ENCODE measurements around the gene SKIC8. TPM values are rescaled to one million over a fixed set of nuclear protein-coding genes. Genes with fewer than 3 reads are reported as not detected.

The SKIC8 gene
- total RNA-seq, 2 donors from 2014 or later = 40.7 to 50.0 TPM

GRCh38 chr15:78329625-78330024 lies 30.2 kb upstream of the SKIC8 start:
- DNase-seq (ENCODE audit: low spot score) = no peak

GRCh38 chr15:78327466-78327865 lies 28.1 kb upstream of the SKIC8 start:
- ATAC-seq = no peak
- no peak overlapping the region for H3K27ac Mint-ChIP-seq
- H3K4me1 Mint-ChIP-seq (ENCODE audit: low read depth in 2 of 2) = no peaks in the 10 kb centered on the region
- H3K9me3 Mint-ChIP-seq = no peaks in the 10 kb centered on the region
- no peak overlapping the region for H3K4me3 Mint-ChIP-seq
- DNase-seq (ENCODE audit: low spot score) = no peak
- H3K27me3 Mint-ChIP-seq = peaks cover 0 to 10% of the 10 kb centered on the region in 2 donors
- no peaks in the 10 kb centered on the region for H3K36me3 Mint-ChIP-seq

More at GRCh38 chr15:78329625-78330024, 30.2 kb upstream of the SKIC8 start:
- Mint-ChIP-seq H3K36me3 (no peaks in the 10 kb centered on the region), H3K9me3 (no peaks in the 10 kb centered on the region), H3K4me3 (no peak overlapping the region), H3K27me3 (peaks cover 0 to 7% of the 10 kb centered on the region in 2 donors), H3K4me1 (ENCODE audit: low read depth in 2 of 2) (no peaks in the 10 kb centered on the region), H3K27ac (no peak overlapping the region)
- ATAC-seq = peak in 1 of 2 donors; percentile 58

GRCh38 chr15:78325092-78325843 lies 25.9 kb upstream of the SKIC8 start:
- Mint-ChIP-seq H3K4me1 (ENCODE audit: low read depth in 2 of 2) (no peaks in the 10 kb centered on the region), H3K27me3 (peaks cover 0 to 10% of the 10 kb centered on the region in 2 donors), H3K4me3 (no peak overlapping the region), H3K27ac (no peak overlapping the region), H3K36me3 (no peaks in the 10 kb centered on the region), H3K9me3 (no peaks in the 10 kb centered on the region)
- DNase-seq (ENCODE audit: low spot score) (no peak), ATAC-seq (no peak)

- Mint-ChIP-seq H3K4me1 (ENCODE audit: low read depth in 2 of 2) (no peaks in the 10 kb centered on the region), H3K36me3 (no peaks in the 10 kb centered on the region), H3K4me3 (no peak overlapping the region), H3K9me3 (no peaks in the 10 kb centered on the region), H3K27ac (no peak overlapping the region), H3K27me3 (peaks cover 0 to 6% of the 10 kb centered on the region in 2 donors)
- ATAC-seq (no peak), DNase-seq (ENCODE audit: low spot score) (no peak)
Measured at GRCh38 chr15:78324144-78324543, 24.7 kb upstream of the SKIC8 start.

GRCh38 chr15:78323693-78324092 lies 24.3 kb upstream of the SKIC8 start:
- Mint-ChIP-seq H3K27ac (no peak overlapping the region), H3K27me3 (peaks cover 0 to 6% of the 10 kb centered on the region in 2 donors)
- no peak for ATAC-seq

GRCh38 chr15:78322724-78323521 lies 23.5 kb upstream of the SKIC8 start:
- no peaks in the 10 kb centered on the region for H3K9me3 Mint-ChIP-seq
- peaks cover 0 to 6% of the 10 kb centered on the region in 2 donors for H3K27me3 Mint-ChIP-seq
- no peak overlapping the region for H3K4me3 Mint-ChIP-seq
- ATAC-seq (no peak), DNase-seq (ENCODE audit: low spot score) (no peak)
- no peaks in the 10 kb centered on the region for H3K36me3 Mint-ChIP-seq
- H3K27ac Mint-ChIP-seq = no peak overlapping the region
- H3K4me1 Mint-ChIP-seq (ENCODE audit: low read depth in 2 of 2) = no peaks in the 10 kb centered on the region

More at GRCh38 chr15:78323693-78324092, 24.3 kb upstream of the SKIC8 start:
- Mint-ChIP-seq H3K4me1 (ENCODE audit: low read depth in 2 of 2) (no peaks in the 10 kb centered on the region), H3K9me3 (no peaks in the 10 kb centered on the region), H3K4me3 (no peak overlapping the region), H3K36me3 (no peaks in the 10 kb centered on the region)
- no peak for DNase-seq (ENCODE audit: low spot score)

GRCh38 chr15:78322243-78322642 lies 22.8 kb upstream of the SKIC8 start:
- Mint-ChIP-seq H3K27me3 (peaks cover 0 to 6% of the 10 kb centered on the region in 2 donors), H3K27ac (no peak overlapping the region), H3K4me1 (ENCODE audit: low read depth in 2 of 2) (no peaks in the 10 kb centered on the region), H3K4me3 (no peak overlapping the region), H3K9me3 (no peaks in the 10 kb centered on the region), H3K36me3 (no peaks in the 10 kb centered on the region)
- DNase-seq (ENCODE audit: low spot score) (no peak), ATAC-seq (no peak)

GRCh38 chr15:78321786-78322185 lies 22.4 kb upstream of the SKIC8 start:
- Mint-ChIP-seq H3K4me3 (no peak overlapping the region), H3K27me3 (peaks cover 0 to 5% of the 10 kb centered on the region in 2 donors), H3K36me3 (no peaks in the 10 kb centered on the region), H3K27ac (no peak overlapping the region), H3K9me3 (no peaks in the 10 kb centered on the region), H3K4me1 (ENCODE audit: low read depth in 2 of 2) (no peaks in the 10 kb centered on the region)
- ATAC-seq = no peak
- DNase-seq (ENCODE audit: low spot score) = no peak

GRCh38 chr15:78321041-78321570 lies 21.7 kb upstream of the SKIC8 start:
- ATAC-seq = no peak
- H3K27me3 Mint-ChIP-seq = peaks cover 0 to 5% of the 10 kb centered on the region in 2 donors
- no peaks in the 10 kb centered on the region for H3K9me3 Mint-ChIP-seq
- no peak overlapping the region for H3K27ac Mint-ChIP-seq
- H3K4me1 Mint-ChIP-seq (ENCODE audit: low read depth in 2 of 2) = no peaks in the 10 kb centered on the region
- no peak overlapping the region for H3K4me3 Mint-ChIP-seq
- H3K36me3 Mint-ChIP-seq = no peaks in the 10 kb centered on the region
- no peak for DNase-seq (ENCODE audit: low spot score)

- no peak for ATAC-seq
- H3K27ac Mint-ChIP-seq = no peak overlapping the region
- no peak for DNase-seq (ENCODE audit: low spot score)
- peaks cover 0 to 5% of the 10 kb centered on the region in 2 donors for H3K27me3 Mint-ChIP-seq
- no peaks in the 10 kb centered on the region for H3K4me1 Mint-ChIP-seq (ENCODE audit: low read depth in 2 of 2)
- no peaks in the 10 kb centered on the region for H3K36me3 Mint-ChIP-seq
- no peaks in the 10 kb centered on the region for H3K9me3 Mint-ChIP-seq
- no peak overlapping the region for H3K4me3 Mint-ChIP-seq
Measured at GRCh38 chr15:78320183-78320582, 20.8 kb upstream of the SKIC8 start.

GRCh38 chr15:78319588-78319987 lies 20.2 kb upstream of the SKIC8 start:
- Mint-ChIP-seq H3K27me3 (peaks cover 0 to 5% of the 10 kb centered on the region in 2 donors), H3K36me3 (no peaks in the 10 kb centered on the region), H3K27ac (no peak overlapping the region), H3K4me1 (ENCODE audit: low read depth in 2 of 2) (no peaks in the 10 kb centered on the region), H3K4me3 (no peak overlapping the region), H3K9me3 (no peaks in the 10 kb centered on the region)
- ATAC-seq (no peak), DNase-seq (ENCODE audit: low spot score) (no peak)

GRCh38 chr15:78317145-78317836 lies 17.9 kb upstream of the SKIC8 start:
- peaks cover 0 to 2% of the 10 kb centered on the region in 2 donors for H3K27me3 Mint-ChIP-seq
- ATAC-seq (no peak), DNase-seq (ENCODE audit: low spot score) (peak; percentile 53)
- H3K4me1 Mint-ChIP-seq (ENCODE audit: low read depth in 2 of 2) = no peaks in the 10 kb centered on the region
- no peak overlapping the region for H3K27ac Mint-ChIP-seq
- H3K4me3 Mint-ChIP-seq = no peak overlapping the region
- H3K9me3 Mint-ChIP-seq = no peaks in the 10 kb centered on the region
- H3K36me3 Mint-ChIP-seq = no peaks in the 10 kb centered on the region

GRCh38 chr15:78316283-78317083 lies 17.1 kb upstream of the SKIC8 start:
- Mint-ChIP-seq H3K9me3 (no peaks in the 10 kb centered on the region), H3K36me3 (no peaks in the 10 kb centered on the region), H3K27ac (no peak overlapping the region), H3K27me3 (peaks cover 0 to 2% of the 10 kb centered on the region in 2 donors), H3K4me3 (no peak overlapping the region), H3K4me1 (ENCODE audit: low read depth in 2 of 2) (no peaks in the 10 kb centered on the region)
- DNase-seq (ENCODE audit: low spot score) = no peak
- peak in 1 of 2 donors; percentile 75 for ATAC-seq
